ENCODE measurements around the gene MAP7D3. TPM values are rescaled to one million over a fixed set of nuclear protein-coding genes. Genes with fewer than 3 reads are reported as not detected.

MAP7D3 gene
- total RNA-seq, 4 donors from 2014 or later: 2.2 to 10.9 (median 5.2) TPM

- no peak for DNase-seq
These were observed 22.4 kb downstream of the MAP7D3 start for GRCh38 chrX:136228839-136229207.

GRCh38 chrX:136227948-136228838 is 23.0 kb downstream of the MAP7D3 start:
- Histone ChIP-seq H3K36me3 (no peaks in the 10 kb centered on the region), H3K4me1 (no peaks in the 10 kb centered on the region), H3K9me3 (no peaks in the 10 kb centered on the region), H3K27ac (no peak overlapping the region), H3K27me3 (no peaks in the 10 kb centered on the region), H3K4me3 (no peak overlapping the region)
- in situ Hi-C loops (cut with MboI; ENCODE audit: low pct_ligation_motif_present in 1 of 4, low pct_unique_long_range_greater_than_20kb in 1 of 4, low sequenced_read_pairs in 3 of 4) (no loop called here), intact Hi-C loops (cut with DNase I; ENCODE audit: low total_unique reads) (no loop called here)
- no peak for DNase-seq
- WGBS, 2 donors (ENCODE audit: low coverage in 1 of 2): 75 to 82% methylated on average over 5 to 8 of the region's 8 CpGs
- TF ChIP-seq POLR2AphosphoS5 (IDR thresholded peaks at IDR 0.05) (no peak), EP300 (IDR thresholded peaks at IDR 0.05; ENCODE audit: low read depth) (no peak), POLR2A (IDR thresholded peaks at IDR 0.05) (no peak), CTCF (IDR thresholded peaks at IDR 0.05) (no peak)

More at GRCh38 chrX:136228839-136229207, 22.4 kb downstream of the MAP7D3 start:
- no peaks in the 10 kb centered on the region for H3K4me1 ChIP-seq
- intact Hi-C loops (cut with DNase I; ENCODE audit: low total_unique reads): no loop called here
- H3K9me3 ChIP-seq: no peaks in the 10 kb centered on the region
- TF ChIP-seq POLR2AphosphoS5 (IDR thresholded peaks at IDR 0.05) (no peak), CTCF (IDR thresholded peaks at IDR 0.05) (no peak), EP300 (IDR thresholded peaks at IDR 0.05; ENCODE audit: low read depth) (no peak), POLR2A (IDR thresholded peaks at IDR 0.05) (no peak)
- in situ Hi-C loops (cut with MboI; ENCODE audit: low pct_ligation_motif_present in 1 of 4, low pct_unique_long_range_greater_than_20kb in 1 of 4, low sequenced_read_pairs in 3 of 4): no loop called here
- WGBS, 2 donors (ENCODE audit: low coverage in 1 of 2): 67 to 100% methylated on average over 2 to 3 of the region's 3 CpGs
- no peaks in the 10 kb centered on the region for H3K27me3 ChIP-seq
- H3K27ac ChIP-seq: no peak overlapping the region
- no peak overlapping the region for H3K4me3 ChIP-seq
- no peaks in the 10 kb centered on the region for H3K36me3 ChIP-seq

GRCh38 chrX:136227074-136227473 is 24.1 kb downstream of the MAP7D3 start:
- Histone ChIP-seq H3K27me3 (no peaks in the 10 kb centered on the region), H3K36me3 (no peaks in the 10 kb centered on the region), H3K9me3 (no peaks in the 10 kb centered on the region), H3K4me3 (no peak overlapping the region), H3K4me1 (no peaks in the 10 kb centered on the region), H3K27ac (no peak overlapping the region)
- in situ Hi-C loops (cut with MboI; ENCODE audit: low pct_ligation_motif_present in 1 of 4, low pct_unique_long_range_greater_than_20kb in 1 of 4, low sequenced_read_pairs in 3 of 4): no loop called here
- DNase-seq: no peak
- no peak for TF ChIP-seq POLR2A (IDR thresholded peaks at IDR 0.05)
- TF ChIP-seq CTCF (IDR thresholded peaks at IDR 0.05): no peak
- no peak for TF ChIP-seq EP300 (IDR thresholded peaks at IDR 0.05; ENCODE audit: low read depth)
- no peak for TF ChIP-seq POLR2AphosphoS5 (IDR thresholded peaks at IDR 0.05)
- intact Hi-C loops (cut with DNase I; ENCODE audit: low total_unique reads): no loop called here

GRCh38 chrX:136221851-136222513 is 29.2 kb downstream of the MAP7D3 start:
- no peaks in the 10 kb centered on the region for H3K36me3 ChIP-seq
- DNase-seq: no peak
- H3K4me3 ChIP-seq: no peak overlapping the region

More at GRCh38 chrX:136221851-136222513, 29.2 kb downstream of the MAP7D3 start:
- no peak overlapping the region for H3K27ac ChIP-seq
- H3K27me3 ChIP-seq: no peaks in the 10 kb centered on the region
- WGBS, 2 donors (ENCODE audit: low coverage in 1 of 2): 86 to 100% methylated on average over 3 of the region's 3 CpGs
- no peak for TF ChIP-seq POLR2A (IDR thresholded peaks at IDR 0.05)
- TF ChIP-seq EP300 (IDR thresholded peaks at IDR 0.05; ENCODE audit: low read depth): no peak
- TF ChIP-seq POLR2AphosphoS5 (IDR thresholded peaks at IDR 0.05): no peak
- no peak for TF ChIP-seq CTCF (IDR thresholded peaks at IDR 0.05)
- intact Hi-C loops (cut with DNase I; ENCODE audit: low total_unique reads) (no loop called here), in situ Hi-C loops (cut with MboI; ENCODE audit: low pct_ligation_motif_present in 1 of 4, low pct_unique_long_range_greater_than_20kb in 1 of 4, low sequenced_read_pairs in 3 of 4) (loop anchor here in 1 of 4 donors (25.0 kb wide), 1 partner anchor 185 kb away; no protein-coding TSS in a partner anchor)
- H3K9me3 ChIP-seq: no peaks in the 10 kb centered on the region
- no peaks in the 10 kb centered on the region for H3K4me1 ChIP-seq

Measured in transverse colon (tissue), 4 donors.